CMK (cell line): Measurements from ENCODE around the gene SHLD1.

ENCODE experiments used
- DNase-seq: peaks from one replicate; pipeline ENCODE4 v3.0.0-alpha.2; 2010; ENCODE audit warnings: low read depth

SHLD1 gene

DNA sequence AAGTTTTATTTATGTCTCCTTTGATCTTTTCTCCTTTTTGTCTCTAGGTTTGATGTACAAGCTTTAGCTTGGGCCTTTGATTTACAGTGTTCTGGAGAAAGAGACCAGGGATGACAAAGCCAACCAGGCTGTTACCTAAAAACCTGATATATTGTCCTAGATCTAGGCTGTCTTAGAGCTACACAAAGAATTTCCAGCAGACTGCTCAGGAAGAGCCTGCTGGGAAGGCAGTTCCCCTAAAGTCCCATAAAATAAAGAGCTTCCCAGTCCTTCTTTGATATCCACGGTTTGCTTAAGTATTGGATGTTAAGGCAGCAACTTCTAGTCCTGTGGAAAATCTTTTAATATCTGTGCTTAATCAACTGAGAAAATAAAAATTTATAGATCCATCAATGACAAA, 70.5 kb downstream of the SHLD1 start:
- DNase-seq, result no peak

DNA sequence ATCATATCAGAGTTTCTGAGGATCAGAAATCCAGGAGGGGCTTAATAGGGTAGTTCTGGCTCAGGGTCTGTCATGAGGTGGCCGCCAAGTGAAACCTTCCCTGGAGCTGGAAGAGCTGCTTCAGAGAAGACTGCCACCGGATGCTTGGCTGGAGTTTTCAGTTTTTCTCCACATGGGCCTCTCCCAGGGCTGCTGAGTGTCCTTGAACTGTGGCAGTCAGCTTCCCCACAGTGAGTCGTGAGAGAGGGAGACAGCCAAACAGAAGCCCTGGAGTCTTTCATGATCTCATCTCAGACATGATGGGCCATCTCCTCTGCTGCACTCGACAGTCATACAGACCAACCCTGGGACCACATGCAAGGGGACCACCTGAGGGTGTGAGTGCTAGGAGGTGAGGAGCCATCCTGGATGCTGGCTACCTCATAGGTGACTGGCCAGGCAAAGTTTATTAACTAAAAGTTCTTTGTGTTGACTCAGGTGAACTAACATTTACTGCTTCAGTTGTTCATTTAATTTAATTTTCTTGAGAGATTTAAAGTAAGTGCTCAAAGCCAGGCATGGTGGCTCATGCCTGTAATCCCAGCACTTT, 71.5 kb downstream of the SHLD1 start:
- DNase-seq, result no peak

DNA sequence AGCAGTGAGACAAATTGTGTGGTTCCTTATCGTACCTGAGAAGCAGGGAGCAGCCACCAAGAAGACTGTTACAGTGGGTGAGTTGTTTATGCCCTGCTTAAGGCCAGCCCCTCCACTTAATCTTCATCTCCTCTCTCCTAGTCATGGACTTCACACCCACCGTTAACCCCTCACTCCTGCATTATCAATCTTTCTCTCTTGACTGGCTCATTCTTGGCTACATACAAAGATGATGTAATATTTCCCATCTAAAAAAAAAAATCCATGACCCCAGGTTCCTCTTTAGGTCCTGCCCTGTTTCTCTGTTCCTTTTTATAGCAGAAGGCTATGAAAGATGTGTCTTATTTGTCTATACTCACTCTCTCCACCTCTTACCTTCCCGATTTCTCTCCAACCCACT, 72.4 kb downstream of the SHLD1 start:
- DNase-seq, result peak; percentile 18

DNA sequence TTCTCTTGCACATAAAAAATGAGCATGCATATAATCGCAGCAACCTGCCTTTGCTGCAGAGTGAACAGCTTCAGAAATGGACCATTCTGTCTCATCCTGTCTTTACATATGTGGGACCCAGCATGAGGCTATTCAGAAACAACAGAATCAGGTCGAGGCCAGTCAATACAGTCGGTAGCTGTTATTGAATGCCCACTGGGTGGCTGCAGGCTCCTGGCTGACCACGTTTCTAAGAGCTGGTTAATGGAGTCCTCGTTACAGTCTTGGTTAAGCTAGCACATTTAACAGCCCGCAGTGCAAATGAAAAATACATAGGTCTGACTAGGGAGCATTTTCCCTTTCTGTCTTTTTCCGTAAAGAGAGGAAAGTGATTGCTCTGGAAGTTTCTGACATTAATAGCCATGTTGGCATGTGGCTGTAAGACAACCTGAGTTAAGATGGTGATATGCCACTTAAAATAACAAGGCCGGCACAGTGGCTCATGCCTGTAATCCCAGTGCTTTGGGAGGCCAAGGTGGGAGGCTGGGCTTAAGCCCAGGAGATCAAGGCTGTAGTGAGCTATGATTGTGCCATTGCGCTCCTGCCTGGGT, 75.0 kb downstream of the SHLD1 start:
- DNase-seq, result no peak

DNA sequence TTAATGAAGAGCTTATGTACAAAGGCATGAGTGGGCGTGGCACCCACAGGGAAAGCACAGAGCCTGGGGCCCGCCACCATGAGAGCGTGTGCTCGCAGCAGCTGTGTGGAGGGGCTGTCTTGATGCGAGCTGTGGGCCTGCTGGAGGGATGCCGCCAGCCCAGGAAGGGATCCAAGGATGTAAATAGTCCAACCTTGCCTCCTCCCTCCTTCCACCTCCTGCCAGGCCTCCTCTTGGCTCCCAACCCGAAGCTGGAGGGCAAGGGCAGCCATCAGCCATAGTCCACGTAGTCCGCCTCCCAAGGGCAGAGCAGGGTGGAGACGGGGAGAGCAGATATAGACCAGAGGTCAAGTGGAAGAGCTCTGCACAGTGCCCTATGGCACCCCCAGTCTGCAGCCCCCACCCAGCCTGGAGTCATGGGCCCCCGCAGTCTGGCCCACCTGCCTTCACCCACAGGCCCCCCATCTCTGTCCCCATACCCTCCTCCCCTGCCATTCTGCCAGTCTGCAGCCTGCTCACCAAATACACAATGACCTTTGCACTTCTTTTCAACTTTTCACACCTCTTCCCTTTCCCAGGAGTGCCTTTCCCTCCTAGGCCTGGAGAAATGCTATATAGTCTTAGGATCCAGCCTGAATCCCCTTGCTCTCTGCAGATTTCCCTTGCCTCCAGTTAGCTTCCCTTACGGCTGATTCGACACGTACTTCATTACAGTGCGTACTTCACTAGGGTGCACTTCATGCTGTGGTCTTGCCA, 77.1 kb downstream of the SHLD1 start:
- no peak for DNase-seq

DNA sequence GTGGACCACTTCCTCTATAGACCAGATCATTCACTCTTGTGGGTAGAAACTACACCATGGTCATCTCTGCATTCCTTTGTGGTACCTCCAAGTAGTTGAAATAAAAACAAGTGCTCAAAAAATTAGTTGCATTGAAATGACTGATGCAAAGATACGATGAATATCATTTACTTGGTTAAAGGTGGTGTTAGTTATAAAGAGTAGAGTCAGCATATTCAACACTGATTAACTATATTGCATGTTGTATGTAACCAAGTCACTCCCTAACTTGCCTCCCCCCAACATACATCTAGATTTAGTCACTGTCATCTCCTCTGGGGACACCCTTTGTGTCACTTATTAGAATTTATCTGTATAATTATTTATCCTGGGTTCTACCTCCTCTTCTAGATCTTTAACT, 77.7 kb downstream of the SHLD1 start:
- DNase-seq, result no peak

DNA sequence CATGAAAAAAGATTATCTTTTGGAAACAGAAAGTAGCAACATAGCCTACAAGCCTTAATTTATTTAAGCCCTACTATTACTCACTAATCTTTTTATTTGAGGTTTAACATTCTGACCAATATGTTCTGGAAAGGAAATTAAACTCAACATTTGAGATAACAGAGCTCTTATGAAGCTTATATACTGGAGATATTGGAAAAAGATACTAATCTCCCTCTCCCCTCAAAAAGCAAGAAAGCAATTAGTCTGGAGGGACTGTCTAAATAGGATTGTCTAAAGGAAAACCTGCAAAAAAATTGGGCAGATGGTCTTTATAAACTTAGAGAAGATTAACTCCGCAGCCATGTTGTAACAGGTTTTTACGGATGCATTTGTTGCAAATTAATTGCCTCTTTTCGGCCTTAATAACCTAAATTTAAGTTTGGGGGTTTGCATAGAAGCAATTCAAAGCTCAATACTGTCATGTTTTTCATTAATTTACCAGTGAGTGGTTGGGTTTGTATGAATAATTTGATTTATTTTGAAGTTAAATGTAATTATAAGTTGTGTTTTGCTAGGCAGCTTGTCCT, 79.1 kb downstream of the SHLD1 start:
- DNase-seq, result no peak

DNA sequence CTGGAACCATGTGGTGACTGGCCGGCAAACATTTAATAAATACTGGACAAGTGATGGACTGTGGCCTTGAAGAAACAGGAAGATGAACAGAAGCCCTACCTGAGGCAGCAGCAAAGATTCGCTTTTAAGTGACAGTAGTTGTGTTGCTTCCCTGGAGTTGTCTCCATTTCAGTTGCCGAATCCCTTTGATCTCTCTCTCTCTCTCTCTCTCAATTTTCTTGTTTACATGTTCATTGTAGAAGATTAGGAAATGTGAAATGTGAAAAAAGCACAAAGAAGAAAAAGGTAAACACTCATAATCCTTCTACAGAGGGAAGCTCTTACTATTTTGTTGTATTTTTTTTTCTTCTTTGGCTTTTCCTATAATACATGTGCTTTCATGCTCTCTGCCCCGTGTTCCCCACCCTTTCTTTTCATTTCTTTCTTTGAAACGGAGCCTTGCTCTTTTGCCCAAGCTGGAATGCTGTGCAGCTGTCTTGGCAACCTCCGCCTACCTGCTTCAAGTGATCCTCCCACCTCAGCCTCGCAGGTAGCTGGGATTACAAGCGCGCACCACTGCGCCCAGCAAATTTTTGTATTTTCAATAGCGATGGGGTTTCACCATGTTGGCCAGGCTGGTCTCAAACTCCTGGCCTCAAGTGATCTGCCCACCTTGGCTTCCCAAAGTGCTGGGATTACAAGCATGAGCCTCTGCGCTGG, 81.5 kb downstream of the SHLD1 start:
- DNase-seq, result no peak

DNA sequence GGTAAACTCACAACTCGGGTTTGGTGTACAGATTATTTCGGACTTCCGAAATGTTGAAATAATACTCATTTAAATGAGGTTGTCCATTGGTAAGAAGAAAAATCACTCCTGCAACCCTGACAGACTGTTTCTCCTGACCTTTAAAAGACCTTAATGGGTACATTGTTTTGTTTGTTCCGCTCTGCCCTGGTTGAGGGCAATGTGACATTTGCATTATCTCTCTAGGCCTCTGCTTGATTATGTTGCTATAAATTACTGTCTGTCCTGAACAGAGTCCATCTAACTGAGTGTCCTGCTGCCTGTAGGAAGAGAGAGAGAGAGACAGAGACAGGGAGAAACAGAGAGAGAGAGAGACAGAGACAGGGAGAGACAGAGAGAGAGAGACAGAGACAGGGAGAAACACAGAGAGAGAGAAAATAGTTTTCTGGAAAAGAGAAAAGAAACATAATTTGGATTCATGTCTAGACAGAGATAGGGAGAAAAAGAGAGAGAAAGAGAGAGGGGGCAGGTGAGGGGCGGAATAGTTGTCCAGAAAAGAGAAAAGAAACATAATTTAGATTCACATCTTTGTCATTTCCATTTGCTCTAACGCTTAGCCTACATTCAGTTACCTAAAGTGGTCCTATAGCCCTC, 83.2 kb downstream of the SHLD1 start:
- no peak for DNase-seq

DNA sequence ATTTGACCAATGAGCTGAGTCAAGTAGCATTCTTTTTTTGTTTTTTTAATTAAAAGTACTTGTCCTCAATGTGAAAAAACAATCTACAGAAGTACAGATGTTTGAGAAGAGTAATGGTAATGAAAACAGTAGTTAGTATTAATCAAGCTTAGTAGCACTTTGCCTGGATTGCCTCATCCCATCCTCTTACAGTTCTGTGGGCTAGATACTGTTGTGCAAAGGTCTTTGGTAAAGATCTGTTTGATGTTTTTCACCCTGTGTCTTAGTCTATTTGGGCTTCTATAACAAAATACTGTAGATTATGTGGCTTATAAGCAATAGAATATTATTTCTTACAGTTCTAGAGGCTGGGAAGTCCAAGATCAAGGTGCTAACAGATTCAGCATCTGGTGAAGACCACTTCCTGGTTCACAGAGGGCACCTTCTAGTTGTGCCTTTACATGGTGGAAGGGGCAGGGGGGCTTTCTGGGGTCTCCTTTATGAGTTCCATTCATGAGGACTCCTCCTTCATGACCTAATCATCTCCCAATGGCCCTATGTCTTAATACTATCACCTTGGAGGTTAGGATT, 84.3 kb downstream of the SHLD1 start:
- no peak for DNase-seq

DNA sequence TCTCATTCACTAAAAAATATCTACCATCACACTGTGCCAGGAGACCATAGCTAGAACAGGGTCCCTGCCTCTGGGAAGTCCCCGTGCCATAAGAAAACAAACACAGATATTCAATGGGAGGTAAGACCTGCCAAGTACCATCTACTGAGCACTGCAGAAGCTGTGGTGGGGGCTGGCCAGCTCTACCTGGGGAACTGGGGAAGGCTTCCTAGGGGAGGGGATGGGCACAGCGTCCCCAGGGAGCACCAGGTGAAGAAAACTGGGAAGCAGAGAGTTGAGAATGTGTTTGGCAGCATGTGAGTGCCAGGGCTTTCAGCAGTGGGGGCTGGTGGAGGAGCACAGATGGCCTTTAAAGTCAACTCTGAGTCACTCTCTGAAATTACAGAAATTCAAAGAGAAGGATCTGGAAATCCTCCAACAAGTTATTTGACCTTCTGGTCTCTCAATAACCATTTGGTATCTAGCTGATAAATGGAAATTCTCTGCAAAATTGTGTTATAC, 85.2 kb downstream of the SHLD1 start:
- DNase-seq, result no peak

DNA sequence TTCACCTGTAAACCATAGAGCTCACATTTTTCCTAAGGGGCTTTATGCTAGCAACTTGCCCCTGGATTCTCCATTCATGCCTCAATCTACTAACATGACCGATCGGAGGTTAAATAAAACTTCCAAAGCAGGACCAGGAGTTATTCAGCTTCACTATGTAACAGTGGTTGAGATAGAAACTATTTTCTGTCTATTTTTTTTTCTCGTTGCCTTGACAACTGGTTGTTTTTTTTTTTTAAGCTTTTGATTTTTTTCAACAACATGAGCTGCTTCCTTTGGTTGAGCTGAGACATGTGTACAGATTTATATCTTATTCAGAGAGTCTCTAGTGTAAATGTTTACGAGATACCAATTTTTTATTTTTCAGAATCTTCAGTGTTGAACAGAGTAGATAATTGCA, 85.7 kb downstream of the SHLD1 start:
- no peak for DNase-seq

DNA sequence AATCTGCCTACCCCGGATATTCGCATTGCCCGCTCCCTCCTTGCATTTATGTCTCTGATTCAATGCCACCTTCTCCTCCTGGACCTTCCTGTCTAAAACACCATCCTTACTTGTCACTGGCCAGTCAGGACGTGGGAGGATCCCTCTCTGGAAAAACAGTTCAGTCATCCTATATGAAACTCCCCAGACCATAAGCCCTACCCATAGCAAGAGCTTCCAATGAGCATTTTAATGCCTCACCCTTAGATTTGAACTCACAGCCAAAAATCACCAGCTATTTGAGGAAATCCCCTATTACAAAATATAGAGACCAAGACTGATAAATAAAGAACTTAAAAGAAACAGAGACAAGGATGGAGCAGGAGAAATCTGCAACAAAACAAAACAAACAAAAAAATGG, 86.4 kb downstream of the SHLD1 start:
- no peak for DNase-seq

DNA sequence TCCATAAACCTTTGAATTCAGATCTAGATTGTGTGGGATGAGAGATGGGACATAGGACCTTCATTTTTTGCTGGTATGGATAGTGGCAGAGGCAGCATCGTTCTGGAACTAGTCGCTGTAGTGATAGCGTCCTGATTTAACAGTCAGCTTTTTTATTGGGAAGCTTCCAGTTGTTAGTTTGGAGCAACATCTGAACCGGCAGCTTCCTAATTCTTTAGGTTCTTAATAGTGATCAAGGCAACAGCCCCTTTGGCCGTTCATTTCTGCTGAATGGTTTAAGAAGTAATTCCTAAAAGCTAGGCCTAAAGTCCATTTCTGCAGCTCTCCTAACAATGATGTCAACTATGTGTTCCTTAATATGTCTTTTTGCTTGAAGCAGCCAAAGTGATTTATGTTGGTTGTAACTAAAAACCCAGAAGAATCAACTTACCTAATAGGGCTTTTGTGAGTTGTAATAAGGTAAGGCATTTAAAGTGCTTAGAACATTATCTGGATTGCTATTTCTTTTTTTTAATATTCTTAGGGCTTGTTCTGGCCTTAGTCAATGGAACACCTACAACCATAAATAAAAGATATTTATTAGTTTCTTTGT, 90.3 kb downstream of the SHLD1 start:
- DNase-seq, result no peak

DNA sequence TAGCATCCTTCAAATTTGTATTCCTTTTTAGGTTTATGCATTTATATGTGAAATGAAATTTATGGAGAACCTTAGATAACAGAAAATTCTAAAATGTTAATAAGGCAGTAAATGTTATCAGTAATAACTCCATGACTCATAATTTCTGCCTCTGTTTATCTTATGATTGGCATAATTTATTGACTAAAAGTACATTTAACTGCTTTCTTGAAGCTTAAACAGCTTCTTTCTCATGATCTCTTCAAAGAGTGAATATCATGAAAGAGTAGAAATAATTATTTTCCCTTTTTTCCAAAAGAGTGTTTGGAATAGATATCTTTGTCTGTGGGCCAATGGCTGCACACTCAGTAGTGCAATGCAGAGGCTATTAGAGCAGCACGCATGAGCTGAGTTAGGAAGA, 91.3 kb downstream of the SHLD1 start:
- DNase-seq, result no peak

DNA sequence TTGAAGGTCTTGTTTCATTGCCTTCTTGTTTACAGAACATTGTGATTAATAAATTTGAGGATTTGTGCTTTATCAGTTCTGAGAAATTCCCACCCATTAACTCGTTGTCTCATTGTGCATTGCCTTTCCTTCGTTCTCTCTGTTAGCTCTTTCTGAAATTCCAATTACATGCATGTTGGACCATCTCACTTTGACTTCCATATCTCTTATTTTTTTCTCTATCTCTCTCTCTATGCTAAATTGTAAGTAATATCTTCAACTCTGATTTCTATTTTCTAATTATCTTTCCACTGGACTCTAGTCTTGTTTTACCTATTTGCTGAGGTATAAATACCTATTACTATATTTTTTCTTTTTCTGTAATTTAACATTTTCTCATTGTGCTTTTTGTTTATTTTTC, 92.3 kb downstream of the SHLD1 start:
- no peak for DNase-seq

DNA sequence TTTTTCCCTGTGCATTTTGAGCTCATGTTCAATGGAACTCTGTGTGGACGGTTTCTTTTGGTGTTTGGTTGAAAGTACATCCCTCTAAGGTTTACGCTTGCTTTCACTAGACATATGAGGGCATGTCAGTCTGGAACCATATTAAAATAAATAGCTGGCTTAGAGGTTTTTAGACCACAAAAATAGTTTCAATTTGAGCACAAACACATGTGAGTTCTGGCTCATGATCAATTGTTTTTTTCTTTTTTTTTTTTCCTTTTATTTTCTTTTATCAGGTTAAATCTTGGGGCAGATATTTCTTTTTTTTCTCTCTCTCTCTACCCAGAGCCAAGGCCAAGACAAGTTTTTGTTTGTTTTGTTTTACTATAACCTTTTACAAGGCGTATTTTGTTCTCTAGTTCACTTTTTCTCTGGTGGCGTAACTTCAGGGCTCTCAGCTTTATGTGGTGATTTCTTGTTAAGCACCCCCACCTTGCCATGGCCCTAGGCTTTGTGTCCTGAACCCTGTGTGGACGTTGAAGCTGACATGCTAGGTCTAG, 92.9 kb downstream of the SHLD1 start:
- DNase-seq, result no peak

DNA sequence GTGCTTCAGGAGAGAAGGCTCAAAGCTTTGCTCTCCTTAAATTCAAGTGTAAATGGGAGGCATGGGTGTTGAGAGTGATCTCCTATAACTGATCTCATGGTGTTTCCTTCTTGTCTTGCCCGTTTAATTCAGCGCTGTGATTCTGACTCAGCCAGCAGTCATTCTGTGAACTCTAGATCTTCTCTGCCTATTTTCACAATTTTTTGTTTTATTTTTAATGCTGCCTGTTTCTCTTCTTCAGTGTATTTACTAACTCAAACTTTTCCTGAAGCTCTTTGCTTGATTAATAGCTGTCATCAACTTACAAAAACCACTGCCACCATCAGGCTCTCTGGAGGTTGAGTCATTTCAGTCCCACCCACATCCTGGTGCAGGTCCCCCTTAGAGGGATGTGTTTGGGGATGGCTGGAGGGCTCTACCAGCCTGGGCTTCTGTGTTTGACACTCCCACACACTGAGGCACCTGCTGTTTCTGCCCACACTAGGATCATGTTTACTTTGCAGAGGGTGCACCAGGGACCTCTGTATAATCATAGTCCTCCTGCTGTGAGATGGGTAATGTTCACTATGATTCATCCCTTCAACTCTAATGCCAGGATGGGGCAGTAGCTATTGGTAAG, 94.0 kb downstream of the SHLD1 start:
- DNase-seq, result no peak

DNA sequence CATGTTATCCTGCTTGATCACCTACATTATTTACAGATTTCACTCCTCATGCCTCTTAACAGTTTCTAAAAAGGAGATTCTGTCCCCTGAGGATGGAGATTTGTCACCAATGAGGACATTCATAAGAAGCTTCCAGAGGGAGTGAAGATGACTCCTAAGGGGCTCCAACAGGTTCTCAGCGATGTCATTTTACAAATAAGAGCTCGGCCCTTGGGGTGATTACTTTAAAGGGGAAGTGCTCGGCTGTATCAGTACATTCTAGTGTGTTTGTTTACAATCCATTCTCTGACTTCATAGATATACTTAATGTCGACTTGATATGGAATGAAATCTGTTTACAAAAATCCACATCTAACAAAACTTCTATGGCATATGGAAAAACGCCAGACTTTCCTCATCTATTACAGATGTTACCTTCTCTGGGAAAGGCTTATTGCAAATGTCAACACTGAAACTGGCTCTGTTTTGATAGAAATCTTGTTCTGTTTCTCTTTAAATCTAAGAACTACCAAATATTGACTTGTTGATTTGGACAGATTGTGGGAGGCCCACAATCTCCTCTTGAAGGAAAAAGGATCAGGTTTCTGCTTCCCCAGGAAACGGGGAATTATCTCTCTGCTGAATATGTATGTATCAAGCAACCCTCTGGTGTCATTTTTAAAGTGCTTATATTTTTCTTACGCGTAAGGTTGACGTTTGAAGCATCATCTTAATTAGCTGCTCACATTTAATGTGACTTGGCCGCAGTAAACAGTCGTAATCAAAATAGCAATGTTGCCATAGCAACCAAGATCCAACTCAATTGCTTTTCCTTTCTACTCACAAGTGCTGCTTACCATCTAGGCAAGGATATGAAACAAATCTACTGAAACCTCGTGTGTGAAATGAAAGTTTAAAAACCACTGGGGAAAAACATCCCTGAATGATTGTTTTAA, 95.7 kb downstream of the SHLD1 start:
- DNase-seq, result no peak
